Muscle of back (tissue), 10 donors: ENCODE data around the gene ANXA8. TPM values are rescaled to one million over a fixed set of nuclear protein-coding genes. Genes with fewer than 3 reads are reported as not detected.

Experiments
- polyA plus RNA-seq, 10 donors: library from polyadenylated mRNA; unstranded; fragments of 120-200 nt; gene quantifications; one replicate each; pipeline ENCODE4 v1.2.1, GENCODE V29; 2013; ENCODE audit not compliant: insufficient read length in 10 of 10

Gene ANXA8
- polyA plus RNA-seq, 10 donors = 0.10 to 3.5 (median 0.26) TPM; not detected in 3

Other genes starting within 250 kb of the ANXA8 start
- 1 to 10 TPM in 8 of 10 donors, under 1 TPM in 2; 0.55 to 3.5 (median 1.9) TPM for gene GDF10, start 183.9 kb downstream of the ANXA8 start, polyA plus RNA-seq
- gene GDF2, start 161.7 kb downstream of the ANXA8 start, polyA plus RNA-seq = not detected
- under 1 TPM in 7 of 10 donors, not detected in 3; 0.04 to 0.13 (median 0.05) TPM for gene RBP3, start 135.8 kb downstream of the ANXA8 start, polyA plus RNA-seq
- gene ZNF488, start 99.8 kb downstream of the ANXA8 start, polyA plus RNA-seq = 1 to 10 TPM; 3.1 to 4.5 (median 3.7) TPM
- not detected for gene FAM25G, start 7.6 kb upstream of the ANXA8 start, polyA plus RNA-seq
- 10 to 100 TPM in 4 of 10 donors, 1 to 10 TPM in 6; 1.5 to 24.5 (median 6.1) TPM for gene AGAP9, start 39.5 kb upstream of the ANXA8 start, polyA plus RNA-seq